ENCODE results near the gene MOGAT1.
"Not testable (repeated sequence)": the region's sequence is repeated elsewhere in the genome, so short reads cannot be mapped to it uniquely, and the experiment has no call there.

Gene MOGAT1

GRCh38 chr2:222715742-222716141 lies 44.3 kb downstream of the MOGAT1 start:
- Histone ChIP-seq H3K27ac (ENCODE audit: insufficient read depth in 1 of 2, low read depth in 1 of 2, low read length in 2 of 2, poor library complexity in 1 of 2, severe bottlenecking in 2 of 2) (no peak overlapping the region), H3K4me1 (ENCODE audit: control extremely low read depth in 1 of 4, control insufficient read depth in 4 of 4, insufficient read depth in 4 of 4, low read length in 3 of 4) (peaks cover 4 to 13% (median 5%) of the 10 kb centered on the region in 4 experiments), H3K9me3 (ENCODE audit: control extremely low read depth in 1 of 5, control insufficient read depth in 4 of 5, insufficient read depth in 2 of 5, low read depth in 1 of 5, low read length in 4 of 5) (no peaks in the 10 kb centered on the region), H3K27me3 (replicated peaks in 2 of 5; ENCODE audit: control insufficient read depth in 4 of 5, insufficient read depth in 5 of 5, low read length in 4 of 5) (no peaks in the 10 kb centered on the region), H3K4me3 (ENCODE audit: control insufficient read depth in 1 of 7, extremely low read depth in 1 of 7, insufficient read depth in 4 of 7, low read depth in 2 of 7, low read length in 6 of 7) (peak overlapping the region in 1 of 7 experiments; percentile 10), H3K36me3 (ENCODE audit: control insufficient read depth in 4 of 4, insufficient read depth in 4 of 4, low read length in 3 of 4) (no peaks in the 10 kb centered on the region)
- ChIA-PET POLR2A (no interaction called here), CTCF (no interaction called here)
- peak in 2 of 3 donors; percentile 39 to 63 for DNase-seq
- WGBS (ENCODE audit: insufficient coverage): 50% methylated on average over 4 of the region's 9 CpGs

GRCh38 chr2:222719787-222720186 lies 48.3 kb downstream of the MOGAT1 start:
- POLR2A ChIA-PET; H3K9me3 ChIP-seq (ENCODE audit: control extremely low read depth in 1 of 5, control insufficient read depth in 4 of 5, insufficient read depth in 2 of 5, low read depth in 1 of 5, low read length in 4 of 5); H3K27ac ChIP-seq (ENCODE audit: insufficient read depth in 1 of 2, low read depth in 1 of 2, low read length in 2 of 2, poor library complexity in 1 of 2, severe bottlenecking in 2 of 2); H3K27me3 ChIP-seq (replicated peaks in 2 of 5; ENCODE audit: control insufficient read depth in 4 of 5, insufficient read depth in 5 of 5, low read length in 4 of 5); DNase-seq; CTCF ChIA-PET; H3K4me3 ChIP-seq (ENCODE audit: control insufficient read depth in 1 of 7, extremely low read depth in 1 of 7, insufficient read depth in 4 of 7, low read depth in 2 of 7, low read length in 6 of 7); H3K36me3 ChIP-seq (ENCODE audit: control insufficient read depth in 4 of 4, insufficient read depth in 4 of 4, low read length in 3 of 4): not testable (repeated sequence)
- 100% methylated on average over 1 of the region's 1 CpG for WGBS (ENCODE audit: insufficient coverage)
- peaks cover 4 to 13% (median 5%) of the 10 kb centered on the region in 4 experiments for H3K4me1 ChIP-seq (ENCODE audit: control extremely low read depth in 1 of 4, control insufficient read depth in 4 of 4, insufficient read depth in 4 of 4, low read length in 3 of 4)

DNA sequence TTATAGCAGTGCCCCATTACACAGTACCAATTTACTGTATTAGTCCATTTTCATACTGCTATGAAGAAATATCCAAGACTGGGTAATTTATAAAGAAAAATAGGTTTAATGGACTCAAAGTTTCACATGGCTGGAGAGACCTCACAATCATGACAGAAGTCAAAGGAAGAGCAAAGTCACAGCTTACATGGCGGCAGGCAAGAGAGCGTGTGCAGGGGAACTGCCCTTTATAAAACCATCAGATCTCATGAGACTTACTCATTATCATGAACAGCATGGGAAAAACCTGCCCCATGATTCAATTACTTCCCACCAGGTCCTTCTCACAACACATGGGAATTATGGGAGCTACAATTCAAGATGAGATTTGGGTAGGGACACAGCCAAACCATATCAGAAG lies 50.1 kb downstream of the MOGAT1 start:
- H3K27me3 ChIP-seq (replicated peaks in 2 of 5; ENCODE audit: control insufficient read depth in 4 of 5, insufficient read depth in 5 of 5, low read length in 4 of 5); DNase-seq; H3K4me1 ChIP-seq (ENCODE audit: control extremely low read depth in 1 of 4, control insufficient read depth in 4 of 4, insufficient read depth in 4 of 4, low read length in 3 of 4); H3K36me3 ChIP-seq (ENCODE audit: control insufficient read depth in 4 of 4, insufficient read depth in 4 of 4, low read length in 3 of 4); POLR2A ChIA-PET; H3K9me3 ChIP-seq (ENCODE audit: control extremely low read depth in 1 of 5, control insufficient read depth in 4 of 5, insufficient read depth in 2 of 5, low read depth in 1 of 5, low read length in 4 of 5); H3K4me3 ChIP-seq (ENCODE audit: control insufficient read depth in 1 of 7, extremely low read depth in 1 of 7, insufficient read depth in 4 of 7, low read depth in 2 of 7, low read length in 6 of 7); H3K27ac ChIP-seq (ENCODE audit: insufficient read depth in 1 of 2, low read depth in 1 of 2, low read length in 2 of 2, poor library complexity in 1 of 2, severe bottlenecking in 2 of 2): not testable (repeated sequence)
- no CpG with 5 or more reads among the region's 2 CpGs for WGBS (ENCODE audit: insufficient coverage)
- CTCF ChIA-PET: interaction anchor here (1.4 kb wide), 1 partner anchor 12 kb away, joined by 6 read pairs; no protein-coding TSS in a partner anchor

DNA sequence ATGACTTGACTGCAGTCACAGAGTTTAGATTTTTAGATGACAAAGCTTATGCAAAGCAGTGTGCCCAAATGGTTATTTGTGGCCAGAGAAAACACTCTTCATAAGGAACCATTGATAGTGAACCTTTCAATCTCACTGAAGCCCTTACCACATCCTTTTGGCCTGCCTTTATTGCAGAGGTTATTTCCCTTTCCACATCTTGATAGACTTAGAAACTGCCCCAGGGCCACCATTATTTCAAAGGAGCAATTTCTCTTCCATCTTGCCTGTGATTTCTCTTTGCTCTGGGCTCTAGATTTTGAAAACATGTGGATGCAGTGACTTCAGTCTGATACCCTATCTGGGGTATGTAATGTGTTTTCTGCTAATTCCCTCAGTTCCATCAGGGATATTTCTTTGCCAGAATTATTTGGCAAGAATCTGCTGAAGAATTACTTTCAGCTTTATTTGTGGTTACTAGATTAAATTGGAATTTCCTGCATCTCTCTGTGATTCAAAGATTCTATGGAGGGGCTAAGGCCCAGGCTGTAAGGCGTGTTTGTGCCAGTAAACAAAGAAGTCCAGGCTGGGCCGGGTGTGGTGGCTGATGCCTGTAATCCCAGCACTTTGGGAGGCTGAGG lies 51.0 kb downstream of the MOGAT1 start:
- ChIA-PET CTCF (interaction anchor here (1.4 kb wide), 1 partner anchor 13 kb away, joined by 6 read pairs; no protein-coding TSS in a partner anchor), POLR2A (no interaction called here)

GRCh38 chr2:222724208-222724607 lies 52.8 kb downstream of the MOGAT1 start:
- Histone ChIP-seq H3K36me3 (ENCODE audit: control insufficient read depth in 4 of 4, insufficient read depth in 4 of 4, low read length in 3 of 4) (no peaks in the 10 kb centered on the region), H3K4me3 (ENCODE audit: control insufficient read depth in 1 of 7, extremely low read depth in 1 of 7, insufficient read depth in 4 of 7, low read depth in 2 of 7, low read length in 6 of 7) (no peak overlapping the region)
- POLR2A ChIA-PET: no interaction called here

More for the DNA sequence above, 51.0 kb downstream of the MOGAT1 start:
- no peaks in the 10 kb centered on the region for H3K27me3 ChIP-seq (replicated peaks in 2 of 5; ENCODE audit: control insufficient read depth in 4 of 5, insufficient read depth in 5 of 5, low read length in 4 of 5)
- H3K36me3 ChIP-seq (ENCODE audit: control insufficient read depth in 4 of 4, insufficient read depth in 4 of 4, low read length in 3 of 4): no peaks in the 10 kb centered on the region
- H3K27ac ChIP-seq (ENCODE audit: insufficient read depth in 1 of 2, low read depth in 1 of 2, low read length in 2 of 2, poor library complexity in 1 of 2, severe bottlenecking in 2 of 2): no peak overlapping the region
- H3K9me3 ChIP-seq (ENCODE audit: control extremely low read depth in 1 of 5, control insufficient read depth in 4 of 5, insufficient read depth in 2 of 5, low read depth in 1 of 5, low read length in 4 of 5): no peaks in the 10 kb centered on the region
- no peak for DNase-seq
- H3K4me1 ChIP-seq (ENCODE audit: control extremely low read depth in 1 of 4, control insufficient read depth in 4 of 4, insufficient read depth in 4 of 4, low read length in 3 of 4): no peaks in the 10 kb centered on the region
- WGBS (ENCODE audit: insufficient coverage): 100% methylated on average over 1 of the region's 2 CpGs
- no peak overlapping the region for H3K4me3 ChIP-seq (ENCODE audit: control insufficient read depth in 1 of 7, extremely low read depth in 1 of 7, insufficient read depth in 4 of 7, low read depth in 2 of 7, low read length in 6 of 7)

DNA sequence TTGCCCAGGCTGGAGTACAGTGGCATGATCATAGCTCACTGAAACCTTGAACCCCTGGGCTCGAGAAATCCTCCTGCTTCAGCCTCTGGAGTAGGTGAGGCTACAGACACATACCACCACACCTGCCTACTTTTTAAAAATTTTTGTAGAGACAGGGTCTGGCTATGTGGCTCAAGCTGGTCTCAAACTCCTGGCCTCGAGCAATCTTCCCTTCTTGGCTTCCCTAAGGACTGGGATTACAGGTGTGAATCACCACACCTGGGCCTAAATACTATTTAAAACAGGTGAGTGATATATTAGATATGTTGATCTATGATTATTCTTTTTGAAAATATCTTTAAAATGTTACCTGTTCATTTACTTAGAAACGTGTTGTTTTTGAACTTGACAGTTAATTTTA lies 57.2 kb downstream of the MOGAT1 start:
- CTCF ChIA-PET: no interaction called here
- Histone ChIP-seq H3K27me3 (replicated peaks in 2 of 5; ENCODE audit: control insufficient read depth in 4 of 5, insufficient read depth in 5 of 5, low read length in 4 of 5) (peaks cover 0 to 4% (median 0%) of the 10 kb centered on the region in 5 experiments), H3K4me3 (ENCODE audit: control insufficient read depth in 1 of 7, extremely low read depth in 1 of 7, insufficient read depth in 4 of 7, low read depth in 2 of 7, low read length in 6 of 7) (no peak overlapping the region), H3K4me1 (ENCODE audit: control extremely low read depth in 1 of 4, control insufficient read depth in 4 of 4, insufficient read depth in 4 of 4, low read length in 3 of 4) (peaks cover 0 to 6% (median 0%) of the 10 kb centered on the region in 4 experiments), H3K27ac (ENCODE audit: insufficient read depth in 1 of 2, low read depth in 1 of 2, low read length in 2 of 2, poor library complexity in 1 of 2, severe bottlenecking in 2 of 2) (no peak overlapping the region), H3K36me3 (ENCODE audit: control insufficient read depth in 4 of 4, insufficient read depth in 4 of 4, low read length in 3 of 4) (no peaks in the 10 kb centered on the region), H3K9me3 (ENCODE audit: control extremely low read depth in 1 of 5, control insufficient read depth in 4 of 5, insufficient read depth in 2 of 5, low read depth in 1 of 5, low read length in 4 of 5) (no peaks in the 10 kb centered on the region)
- no peak for DNase-seq
- POLR2A ChIA-PET: interaction anchor here (0.6 kb wide), 1 partner anchor 49 kb away, joined by 4 read pairs; no protein-coding TSS in a partner anchor
- no CpG with 5 or more reads among the region's 3 CpGs for WGBS (ENCODE audit: insufficient coverage)

More at GRCh38 chr2:222724208-222724607, 52.8 kb downstream of the MOGAT1 start:
- CTCF ChIA-PET: interaction anchor here (0.9 to 1.7 kb wide), 4 partner anchors 10 to 34 kb away, joined by 3 to 4 read pairs (median 4); no protein-coding TSS in a partner anchor
- DNase-seq: no peak
- H3K27ac ChIP-seq (ENCODE audit: insufficient read depth in 1 of 2, low read depth in 1 of 2, low read length in 2 of 2, poor library complexity in 1 of 2, severe bottlenecking in 2 of 2): no peak overlapping the region
- H3K4me1 ChIP-seq (ENCODE audit: control extremely low read depth in 1 of 4, control insufficient read depth in 4 of 4, insufficient read depth in 4 of 4, low read length in 3 of 4): no peaks in the 10 kb centered on the region
- no peaks in the 10 kb centered on the region for H3K27me3 ChIP-seq (replicated peaks in 2 of 5; ENCODE audit: control insufficient read depth in 4 of 5, insufficient read depth in 5 of 5, low read length in 4 of 5)
- H3K9me3 ChIP-seq (ENCODE audit: control extremely low read depth in 1 of 5, control insufficient read depth in 4 of 5, insufficient read depth in 2 of 5, low read depth in 1 of 5, low read length in 4 of 5): no peaks in the 10 kb centered on the region

DNA sequence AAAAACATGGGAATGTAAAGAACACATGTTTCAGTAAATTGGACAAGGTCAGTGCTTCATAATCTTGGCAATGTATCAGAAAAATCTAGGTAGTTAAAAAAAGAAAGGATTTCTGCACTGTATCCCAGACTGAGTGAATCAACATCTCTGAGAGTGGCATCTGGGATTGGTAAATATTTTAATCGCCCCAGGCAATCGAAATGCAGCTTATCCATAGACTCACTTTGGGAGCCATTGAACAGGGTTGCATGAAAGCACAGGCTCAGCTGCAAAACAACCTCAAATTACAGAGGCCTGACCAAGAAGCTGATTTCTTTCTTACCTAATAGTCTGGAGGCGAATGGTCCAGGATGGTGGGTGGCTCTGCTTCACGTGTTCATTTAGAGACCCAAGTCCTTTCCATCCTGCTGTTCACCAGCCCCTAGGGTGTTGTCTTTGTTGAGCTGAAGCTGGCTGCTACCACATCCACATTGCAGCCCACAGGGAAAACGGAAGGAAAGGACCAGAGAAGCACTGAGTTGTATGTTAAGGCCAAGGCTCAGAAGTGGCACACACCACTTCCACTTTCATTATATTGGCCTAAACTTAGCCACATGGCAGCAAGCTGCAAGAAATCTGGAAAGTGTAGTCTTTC lies 59.0 kb downstream of the MOGAT1 start:
- ChIA-PET POLR2A (no interaction called here), CTCF (interaction anchor here (0.7 to 2.0 kb wide), 4 partner anchors 9 to 23 kb away, joined by 3 to 6 read pairs (median 4); no protein-coding TSS in a partner anchor)
- H3K9me3 ChIP-seq (ENCODE audit: control extremely low read depth in 1 of 5, control insufficient read depth in 4 of 5, insufficient read depth in 2 of 5, low read depth in 1 of 5, low read length in 4 of 5): no peaks in the 10 kb centered on the region
- H3K4me3 ChIP-seq (ENCODE audit: control insufficient read depth in 1 of 7, extremely low read depth in 1 of 7, insufficient read depth in 4 of 7, low read depth in 2 of 7, low read length in 6 of 7): no peak overlapping the region
- H3K4me1 ChIP-seq (ENCODE audit: control extremely low read depth in 1 of 4, control insufficient read depth in 4 of 4, insufficient read depth in 4 of 4, low read length in 3 of 4): peaks cover 0 to 6% (median 0%) of the 10 kb centered on the region in 4 experiments
- WGBS (ENCODE audit: insufficient coverage): 91% methylated on average over 4 of the region's 5 CpGs
- peak in 2 of 3 donors; percentile 40 to 53 for DNase-seq
- peaks cover 0 to 12% (median 0%) of the 10 kb centered on the region in 5 experiments for H3K27me3 ChIP-seq (replicated peaks in 2 of 5; ENCODE audit: control insufficient read depth in 4 of 5, insufficient read depth in 5 of 5, low read length in 4 of 5)
- no peaks in the 10 kb centered on the region for H3K36me3 ChIP-seq (ENCODE audit: control insufficient read depth in 4 of 4, insufficient read depth in 4 of 4, low read length in 3 of 4)
- H3K27ac ChIP-seq (ENCODE audit: insufficient read depth in 1 of 2, low read depth in 1 of 2, low read length in 2 of 2, poor library complexity in 1 of 2, severe bottlenecking in 2 of 2): no peak overlapping the region
